SJCRH30 (cell line): Measurements from ENCODE around the gene PRAMEF1. TPM values are rescaled to one million over a fixed set of nuclear protein-coding genes. Genes with fewer than 3 reads are reported as not detected.
"Not testable (repeated sequence)": the region's sequence is repeated elsewhere in the genome, so short reads cannot be mapped to it uniquely, and the experiment has no call there.

Experiments used
- DNase-seq, 2 experiments: peaks; one replicate each; pipeline ENCODE4 v3.0.0-alpha.2; 2015 to 2020
- H3K27ac ChIP-seq: fragments of 250-450 bp; sonication (Bioruptor Pico); 2 replicates; pipeline ENCODE4 v1.5.1; 2020; ENCODE audit warnings: mild to moderate bottlenecking, moderate library complexity
- H3K27me3 ChIP-seq: fragments of 250-450 bp; sonication (Bioruptor Pico); 2 replicates; pipeline ENCODE4 v1.5.1; 2020; ENCODE audit warnings: mild to moderate bottlenecking, moderate library complexity
- H3K36me3 ChIP-seq: fragments of 250-450 bp; sonication (Bioruptor Pico); 2 replicates; pipeline ENCODE4 v1.5.1; 2020; ENCODE audit warnings: mild to moderate bottlenecking, moderate library complexity
- H3K4me1 ChIP-seq: fragments of 250-450 bp; sonication (Bioruptor Pico); 2 replicates; pipeline ENCODE4 v1.5.1; 2020; ENCODE audit warnings: mild to moderate bottlenecking, moderate library complexity
- H3K4me3 ChIP-seq: fragments of 250-450 bp; sonication (Bioruptor Pico); 2 replicates; pipeline ENCODE4 v1.5.1; 2020; ENCODE audit warnings: mild to moderate bottlenecking, moderate library complexity
- H3K9me3 ChIP-seq: fragments of 250-450 bp; sonication (Bioruptor Pico); replicated peaks from 2 replicates; pipeline ENCODE4 v1.5.1; 2020; ENCODE audit warnings: mild to moderate bottlenecking, moderate library complexity
- total RNA-seq: library from RNA; depleted of rRNA; stranded (reverse); fragments of >200 nt; shearing (Covaris generic); gene quantifications from 2 replicates; pipeline ENCODE4 v1.2.3, GENCODE V29; 2014; rRNA removed

Gene PRAMEF1
- total RNA-seq, 1 experiment from 2014 or later, result 0.08 TPM

DNA sequence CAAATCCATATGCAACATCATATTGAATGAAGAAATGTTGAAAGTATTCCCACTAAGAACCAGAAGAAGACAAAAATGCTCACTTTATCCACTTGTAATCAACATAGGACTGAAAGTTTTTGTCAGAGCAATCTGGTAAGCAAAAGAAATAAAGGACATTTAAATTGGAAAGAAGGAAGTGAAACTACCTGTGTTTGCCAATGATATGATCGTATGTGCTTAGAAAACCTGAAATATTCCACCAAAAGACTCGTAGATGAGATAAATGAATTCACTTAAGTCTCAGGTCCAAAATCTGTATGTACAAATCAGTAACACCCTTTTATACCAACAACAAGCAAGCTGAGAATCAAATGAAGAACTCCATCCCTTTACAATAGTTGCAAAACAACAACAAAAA, 8.5 kb downstream of the PRAMEF1 start:
- no peak for DNase-seq

GRCh38 chr1:12809933-12810332, 18.7 kb downstream of the PRAMEF1 start:
- Histone ChIP-seq H3K9me3 (no peaks in the 10 kb centered on the region), H3K36me3 (no peaks in the 10 kb centered on the region), H3K4me1 (no peaks in the 10 kb centered on the region), H3K27ac (no peak overlapping the region), H3K4me3 (no peak overlapping the region), H3K27me3 (peaks cover 5% of the 10 kb centered on the region; the same call in 1 of the 2 replicates)
- DNase-seq, result no peak

More for the DNA sequence above, 8.5 kb downstream of the PRAMEF1 start:
- no peaks in the 10 kb centered on the region for H3K4me1 ChIP-seq
- no peak overlapping the region for H3K4me3 ChIP-seq
- no peaks in the 10 kb centered on the region for H3K27me3 ChIP-seq
- H3K9me3 ChIP-seq, result no peaks in the 10 kb centered on the region
- H3K27ac ChIP-seq, result no peak overlapping the region
- H3K36me3 ChIP-seq, result no peaks in the 10 kb centered on the region

DNA sequence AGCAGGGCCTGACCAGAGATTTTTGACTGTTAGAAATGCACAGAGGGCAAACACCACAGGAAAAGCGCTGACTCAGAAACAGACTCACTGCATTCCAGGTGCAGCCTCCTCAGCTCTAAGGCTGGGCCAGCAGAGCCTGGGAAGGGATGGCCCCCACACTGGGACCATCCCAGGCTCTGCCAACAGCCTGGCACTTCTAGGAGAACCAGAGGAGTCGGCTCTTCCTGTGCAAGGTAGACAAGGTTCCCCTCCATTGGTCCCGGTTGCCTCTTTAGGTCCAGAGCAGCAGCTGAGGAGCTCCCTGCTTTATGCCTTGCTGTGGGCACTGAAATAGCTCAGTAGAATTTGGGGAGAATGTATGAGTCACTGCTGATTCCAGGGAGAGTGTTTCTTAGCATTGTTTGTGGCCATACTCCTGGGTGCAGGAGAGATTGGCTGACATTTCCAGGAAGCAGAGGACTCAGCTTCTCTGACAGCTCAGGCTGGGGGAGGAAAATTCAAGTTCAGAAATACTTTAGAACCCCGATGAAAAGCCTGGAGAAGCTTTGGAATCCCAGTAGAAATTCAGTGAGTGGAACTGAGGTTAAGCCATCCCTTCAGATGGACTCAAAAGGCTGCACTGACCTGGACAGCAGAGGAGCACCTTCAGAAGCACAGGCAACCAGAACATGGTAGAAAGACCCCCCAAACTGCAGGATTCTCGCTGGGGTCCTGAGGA, 19.7 kb downstream of the PRAMEF1 start:
- Histone ChIP-seq H3K4me3 (no peak overlapping the region), H3K9me3 (no peaks in the 10 kb centered on the region), H3K27ac (no peak overlapping the region), H3K27me3 (peaks cover 5% of the 10 kb centered on the region; the same call in 1 of the 2 replicates), H3K4me1 (no peaks in the 10 kb centered on the region), H3K36me3 (no peaks in the 10 kb centered on the region)
- no peak for DNase-seq

DNA sequence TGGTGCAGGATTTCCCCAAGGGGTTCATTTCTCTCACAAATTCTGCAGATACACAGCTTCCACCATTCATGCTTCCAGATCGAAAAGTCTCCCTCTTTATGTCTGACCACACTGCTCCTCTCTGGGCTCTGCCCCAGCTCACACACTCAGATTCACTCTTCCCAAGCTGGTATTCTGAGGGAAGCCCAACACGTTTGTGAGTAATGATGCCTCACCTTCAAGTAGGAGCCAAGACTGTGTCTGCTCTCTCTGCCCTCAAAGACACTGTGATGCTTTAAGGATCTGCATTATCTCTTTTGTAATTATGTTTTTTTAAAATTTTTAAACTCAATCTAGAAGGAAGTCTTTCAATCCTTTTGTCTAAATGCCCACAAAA, 20.2 kb downstream of the PRAMEF1 start:
- H3K9me3 ChIP-seq, result no peaks in the 10 kb centered on the region
- no peak overlapping the region for H3K27ac ChIP-seq
- DNase-seq, result no peak
- peaks cover 5% of the 10 kb centered on the region; the same call in 1 of the 2 replicates for H3K27me3 ChIP-seq
- H3K4me3 ChIP-seq, result no peak overlapping the region
- no peaks in the 10 kb centered on the region for H3K36me3 ChIP-seq
- no peaks in the 10 kb centered on the region for H3K4me1 ChIP-seq

GRCh38 chr1:12819061-12819460, 27.9 kb downstream of the PRAMEF1 start:
- H3K27ac ChIP-seq, H3K4me3 ChIP-seq, H3K36me3 ChIP-seq, H3K27me3 ChIP-seq, H3K9me3 ChIP-seq, DNase-seq, H3K4me1 ChIP-seq: not testable (repeated sequence)

GRCh38 chr1:12831310-12831709, 40.1 kb downstream of the PRAMEF1 start, which contains the start of gene PRAMEF11:
Gene PRAMEF11 (minus strand): TSS chr1:12831410. CDS start chr1:12828789, 2,621 bp downstream.
- H3K4me3 ChIP-seq, DNase-seq: not testable (repeated sequence)

DNA sequence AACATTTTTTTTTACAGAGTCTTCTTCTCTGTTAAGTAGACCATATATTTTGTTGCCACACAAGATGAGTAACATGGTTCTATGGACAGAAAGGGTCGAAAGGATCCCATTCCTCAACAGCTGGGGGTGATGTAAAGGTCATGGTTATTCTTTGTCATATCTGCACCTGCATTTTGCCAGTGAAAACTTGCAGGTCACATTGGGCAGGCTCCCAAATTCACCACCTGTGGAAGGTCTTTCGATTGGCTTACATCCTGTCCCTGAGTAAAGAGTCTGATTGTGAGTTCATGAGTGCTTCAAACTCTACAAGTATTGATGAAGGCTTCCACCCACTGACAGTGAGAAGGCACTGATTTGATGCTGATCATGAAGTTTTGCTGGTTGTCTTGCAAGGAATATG, 42.1 kb downstream of the PRAMEF1 start:
- H3K36me3 ChIP-seq, H3K27ac ChIP-seq, H3K9me3 ChIP-seq, H3K4me1 ChIP-seq, DNase-seq, H3K27me3 ChIP-seq, H3K4me3 ChIP-seq: not testable (repeated sequence)

More at GRCh38 chr1:12831310-12831709, 40.1 kb downstream of the PRAMEF1 start, which contains the start of gene PRAMEF11:
- not testable (repeated sequence) for H3K27ac ChIP-seq, H3K36me3 ChIP-seq, H3K4me1 ChIP-seq, H3K9me3 ChIP-seq, H3K27me3 ChIP-seq

Other genes starting within 250 kb of the PRAMEF1 start
- gene DHRS3, start 173.2 kb upstream of the PRAMEF1 start, total RNA-seq, result 2.6 and 3.5 TPM in 2 replicates
- gene AADACL4, start 147.3 kb upstream of the PRAMEF1 start, total RNA-seq, result not detected in 2 replicates
- gene AADACL3, start 75.3 kb upstream of the PRAMEF1 start, total RNA-seq, result not detected in 2 replicates
- not detected in 2 replicates for gene CFAP107, start 45.2 kb upstream of the PRAMEF1 start, total RNA-seq
- gene PRAMEF12, start 17.7 kb upstream of the PRAMEF1 start, total RNA-seq, result not detected in 2 replicates
- gene PRAMEF11, start 40.0 kb downstream of the PRAMEF1 start, total RNA-seq, result not detected in 2 replicates
- gene HNRNPCL1, start 57.3 kb downstream of the PRAMEF1 start, total RNA-seq, result not detected in 2 replicates
- not detected in 2 replicates for gene PRAMEF2, start 65.7 kb downstream of the PRAMEF1 start, total RNA-seq
- not detected in 2 replicates for gene PRAMEF4, start 94.8 kb downstream of the PRAMEF1 start, total RNA-seq
- not detected in 2 replicates for gene PRAMEF10, start 106.9 kb downstream of the PRAMEF1 start, total RNA-seq
- not detected in 2 replicates for gene PRAMEF7, start 125.2 kb downstream of the PRAMEF1 start, total RNA-seq
- not detected in 2 replicates for gene PRAMEF6, start 156.2 kb downstream of the PRAMEF1 start, total RNA-seq